Sigmoid colon (tissue), 7 donors: Measurements from ENCODE around the gene GLYATL2. TPM values are rescaled to one million over a fixed set of nuclear protein-coding genes. Genes with fewer than 3 reads are reported as not detected.

ENCODE experiments used
- DNase-seq: peaks from one replicate; pipeline ENCODE4 v3.0.0-alpha.2; 2019
- H3K27ac ChIP-seq, 4 donors: fragments of 200-600 bp; sonication (generic); one replicate each; pipeline ENCODE4 v1.5.1; 2016 to 2019; ENCODE audit warnings: mild to moderate bottlenecking in 1 of 4
- H3K27me3 ChIP-seq, 3 donors: fragments of 200-600 bp; sonication (generic); one replicate each; pipeline ENCODE4 v1.5.1; 2019; ENCODE audit warnings: mild to moderate bottlenecking in 1 of 3
- H3K36me3 ChIP-seq, 4 donors: fragments of 200-600 bp; sonication (generic); one replicate each; pipeline ENCODE4 v1.5.1; 2016 to 2019
- H3K4me1 ChIP-seq, 4 donors: fragments of 200-600 bp; sonication (generic); one replicate each; pipeline ENCODE4 v1.5.1; 2017 to 2019
- H3K4me3 ChIP-seq, 4 donors: fragments of 200-600 bp; sonication (generic); one replicate each; pipeline ENCODE4 v1.5.1; 2017 to 2019; ENCODE audit warnings: mild to moderate bottlenecking in 2 of 4, moderate library complexity in 1 of 4
- H3K9me3 ChIP-seq, 4 donors: fragments of 200-600 bp in 3 of 4; sonication (generic) in 3 of 4; one replicate each; pipeline versions ENCODE4 v1.5.1 to v1.6.1; 2013 to 2019
- CTCF ChIP-seq, 4 experiments: fragments of 450-650 bp in 3 of 4; fragments of 200-600 bp in 1 of 4; IDR thresholded peaks; one replicate each; pipeline ENCODE4 v1.5.1; 2016 to 2019; ENCODE audit warnings: antibody characterized with exemption in 4 of 4, mild to moderate bottlenecking in 3 of 4, moderate library complexity in 2 of 4
- EP300 ChIP-seq, 4 donors: sonication (generic); formaldehyde crosslinking; IDR thresholded peaks; one replicate each; pipeline ENCODE4 v1.6.1; 2017; ENCODE audit warnings: antibody characterized with exemption in 4 of 4
- POLR2A ChIP-seq, 2 donors: fragments of 450-650 bp; IDR thresholded peaks; one replicate each; pipeline ENCODE4 v1.6.1; 2016; ENCODE audit warnings: antibody characterized with exemption in 2 of 2, mild to moderate bottlenecking in 2 of 2, moderate library complexity in 2 of 2
- POLR2AphosphoS5 ChIP-seq, 4 donors: sonication (generic); formaldehyde crosslinking; IDR thresholded peaks; one replicate each; pipeline ENCODE4 v1.6.1; 2017; ENCODE audit warnings: antibody characterized with exemption in 4 of 4
- WGBS, 2 donors: extraction: QIAGEN DNeasy Blood & Tissue Kit; methylation state at CpG; one replicate each; pipeline ENCODE4 v1.1.7; 2013; 5-methylcytosine and 5-hydroxymethylcytosine counted together
- intact Hi-C: fragments of 100-400 bp; cut with DNase I; formaldehyde crosslinking; loops from one replicate; pipeline ENCODE4 v1.15.1; 2023
- polyA plus RNA-seq, 3 donors: library from polyadenylated mRNA; stranded (reverse); fragments of 200-250 nt; gene quantifications; one replicate each; pipeline ENCODE4 v1.2.3, GENCODE V29; 2013
- total RNA-seq, 4 donors: library from RNA; depleted of rRNA; stranded (reverse); fragments of >200 nt; gene quantifications; one replicate each; pipeline ENCODE4 v1.1.0, GENCODE V29; 2016
- donor health status: healthy with polysubstance abuse.
- donor health status: Bipolar disorder and iron deficiency.
- donor health status: healthy.

The GLYATL2 gene
- total and polyA plus RNA-seq, 7 donors: 0.06 TPM; not detected in 6

DNA sequence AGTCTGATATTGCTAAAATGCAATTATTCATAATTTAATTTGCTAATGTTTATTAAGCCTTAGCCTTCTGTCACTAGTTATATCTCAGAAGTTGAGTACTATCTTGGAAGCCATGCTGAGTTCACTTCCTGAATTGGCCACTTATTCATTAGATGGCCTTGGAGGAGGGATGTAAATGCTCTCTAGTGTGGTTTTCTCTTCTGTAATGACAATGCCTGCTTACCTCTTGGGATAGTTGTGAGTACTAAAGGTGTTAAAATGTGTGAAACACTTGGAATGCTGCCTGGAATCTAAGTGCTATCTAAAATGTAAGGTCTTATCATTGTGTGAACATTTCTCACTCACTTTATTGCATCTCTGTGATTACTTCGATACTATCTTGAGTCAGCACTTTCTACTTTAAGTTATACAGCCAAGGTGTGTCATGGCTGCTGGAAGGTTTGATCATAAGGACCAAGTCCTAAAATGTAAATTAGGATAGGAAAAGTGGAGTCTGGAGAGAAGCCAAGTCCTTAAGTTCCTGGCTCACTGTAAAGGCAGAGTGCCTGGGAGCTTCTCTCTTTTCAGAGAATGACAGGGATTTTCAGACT is 12.4 kb downstream of the GLYATL2 start:
- intact Hi-C loops: no loop called here
- no peaks in the 10 kb centered on the region for H3K9me3 ChIP-seq
- DNase-seq: no peak
- H3K27me3 ChIP-seq: no peaks in the 10 kb centered on the region
- TF ChIP-seq EP300 (IDR thresholded peaks at IDR 0.05) (no peak), CTCF (IDR thresholded peaks at IDR 0.05) (no peak), POLR2A (IDR thresholded peaks at IDR 0.05) (no peak), POLR2AphosphoS5 (IDR thresholded peaks at IDR 0.05) (no peak)
- 9 to 57% methylated on average over 1 of the region's 1 CpG for WGBS, 2 donors
- H3K36me3 ChIP-seq: no peaks in the 10 kb centered on the region
- no peak overlapping the region for H3K4me3 ChIP-seq
- H3K27ac ChIP-seq: no peak overlapping the region
- H3K4me1 ChIP-seq: no peaks in the 10 kb centered on the region

DNA sequence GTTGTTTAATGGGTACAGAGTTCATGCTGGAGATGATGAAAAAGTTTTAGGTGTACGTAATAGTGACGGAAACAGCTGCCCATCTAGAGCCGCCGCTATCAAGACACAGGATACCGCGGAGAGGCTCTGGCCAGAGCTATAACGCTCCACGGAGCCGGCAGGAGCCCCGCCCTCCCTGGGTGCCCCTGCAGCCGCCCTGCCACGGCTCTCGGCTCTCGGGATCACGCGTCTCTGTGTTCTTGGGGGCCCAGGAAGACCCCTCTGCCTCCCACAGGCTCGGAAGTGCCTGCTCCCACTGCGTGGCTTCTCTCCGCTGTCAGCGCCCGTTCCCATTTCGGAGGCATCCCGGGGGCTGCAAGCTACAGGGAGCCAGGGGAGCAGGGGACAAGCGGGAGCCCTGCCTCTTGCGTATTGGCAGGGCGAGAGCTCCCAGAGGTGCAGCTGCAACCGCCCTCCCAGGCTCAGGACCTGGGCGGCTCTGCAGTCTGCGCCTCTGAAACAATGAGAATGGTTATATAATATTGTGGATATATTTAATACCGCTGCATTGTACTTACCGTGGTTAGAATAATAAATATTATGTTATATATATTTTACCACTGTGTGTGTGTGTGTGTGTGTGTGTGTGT is 13.7 kb downstream of the GLYATL2 start:
- Histone ChIP-seq H3K27ac (no peak overlapping the region), H3K36me3 (no peaks in the 10 kb centered on the region), H3K9me3 (no peaks in the 10 kb centered on the region), H3K4me3 (no peak overlapping the region), H3K27me3 (no peaks in the 10 kb centered on the region), H3K4me1 (no peaks in the 10 kb centered on the region)
- no peak for TF ChIP-seq EP300 (IDR thresholded peaks at IDR 0.05)
- TF ChIP-seq POLR2A (IDR thresholded peaks at IDR 0.05): no peak
- TF ChIP-seq POLR2AphosphoS5 (IDR thresholded peaks at IDR 0.05): no peak
- TF ChIP-seq CTCF (IDR thresholded peaks at IDR 0.05): no peak
- DNase-seq: no peak
- 36 to 56% methylated on average over 31 of the region's 31 CpGs for WGBS, 2 donors
- intact Hi-C loops: no loop called here

DNA sequence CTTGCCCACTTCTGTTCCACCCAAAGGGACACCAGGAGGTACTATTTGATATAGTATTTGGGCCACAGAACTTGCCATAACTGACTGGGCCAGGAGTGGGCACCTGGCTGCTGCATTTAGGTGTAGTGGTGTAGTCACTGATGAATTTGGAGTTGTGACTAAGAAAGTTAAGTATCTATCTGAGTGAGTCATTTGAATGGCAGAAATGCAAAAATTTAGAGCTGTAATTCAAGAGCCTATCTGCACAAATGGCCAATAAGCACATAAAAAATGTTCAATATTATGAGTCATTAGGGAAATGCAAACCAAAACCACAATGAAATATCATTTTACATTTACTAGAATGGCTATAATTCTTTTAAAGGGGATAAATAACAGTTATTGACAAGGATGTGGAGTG is 14.7 kb downstream of the GLYATL2 start:
- Histone ChIP-seq H3K27ac (no peak overlapping the region), H3K4me1 (no peaks in the 10 kb centered on the region), H3K9me3 (no peaks in the 10 kb centered on the region), H3K27me3 (no peaks in the 10 kb centered on the region), H3K36me3 (no peaks in the 10 kb centered on the region), H3K4me3 (no peak overlapping the region)
- TF ChIP-seq CTCF (IDR thresholded peaks at IDR 0.05) (no peak), EP300 (IDR thresholded peaks at IDR 0.05) (no peak), POLR2A (IDR thresholded peaks at IDR 0.05) (no peak), POLR2AphosphoS5 (IDR thresholded peaks at IDR 0.05) (no peak)
- no peak for DNase-seq
- intact Hi-C loops: no loop called here

GRCh38 chr11:58813693-58814092 is 30.8 kb downstream of the GLYATL2 start:
- 62 to 82% methylated on average over 1 of the region's 1 CpG for WGBS, 2 donors
- TF ChIP-seq POLR2A (IDR thresholded peaks at IDR 0.05) (no peak), EP300 (IDR thresholded peaks at IDR 0.05) (no peak), CTCF (IDR thresholded peaks at IDR 0.05) (no peak), POLR2AphosphoS5 (IDR thresholded peaks at IDR 0.05) (no peak)
- no peak overlapping the region for H3K27ac ChIP-seq
- H3K4me3 ChIP-seq: no peak overlapping the region
- H3K27me3 ChIP-seq: no peaks in the 10 kb centered on the region
- no peaks in the 10 kb centered on the region for H3K4me1 ChIP-seq
- no peaks in the 10 kb centered on the region for H3K36me3 ChIP-seq
- H3K9me3 ChIP-seq: peaks cover 2 to 13% (median 5%) of the 10 kb centered on the region in 4 donors
- DNase-seq: no peak
- intact Hi-C loops: no loop called here

- TF ChIP-seq POLR2A (IDR thresholded peaks at IDR 0.05) (no peak), EP300 (IDR thresholded peaks at IDR 0.05) (no peak), POLR2AphosphoS5 (IDR thresholded peaks at IDR 0.05) (no peak), CTCF (IDR thresholded peaks at IDR 0.05) (no peak)
- H3K4me1 ChIP-seq: no peaks in the 10 kb centered on the region
- no peaks in the 10 kb centered on the region for H3K36me3 ChIP-seq
- DNase-seq: no peak
- H3K4me3 ChIP-seq: no peak overlapping the region
- no peak overlapping the region for H3K27ac ChIP-seq
- no peaks in the 10 kb centered on the region for H3K27me3 ChIP-seq
- WGBS, 2 donors: 65 to 76% methylated on average over 3 of the region's 3 CpGs
- peaks cover 2 to 12% (median 5%) of the 10 kb centered on the region in 4 donors for H3K9me3 ChIP-seq
- intact Hi-C loops: no loop called here
These were observed 33.0 kb downstream of the GLYATL2 start for GRCh38 chr11:58811499-58811898.
